Activated naive CD8-positive, alpha-beta T cell treated with anti-CD3 and anti-CD28 coated beads, Interleukin-2, amount 50 U/mL, for 24 hours (primary cell): ENCODE data around the gene TRIM58.

ENCODE experiments used
- ATAC-seq: fragments of 150-1000 bp; cut with Tn5 transposase; one replicate; pipeline ENCODE4 v1.10.0; 2021
- DNase-seq: peaks from one replicate; pipeline ENCODE4 v3.0.0; 2021
- H3K27ac Mint-ChIP-seq: one replicate; pipeline ENCODE4 v1.8.0; 2021; ENCODE audit warnings: mild to moderate bottlenecking, mixed read lengths
- H3K27me3 Mint-ChIP-seq: one replicate; pipeline ENCODE4 v1.8.0; 2021; ENCODE audit warnings: mixed read lengths
- H3K36me3 Mint-ChIP-seq: one replicate; pipeline ENCODE4 v1.8.0; 2021; ENCODE audit warnings: low read depth, mixed read lengths
- H3K4me1 Mint-ChIP-seq: one replicate; pipeline ENCODE4 v1.8.0; 2021; ENCODE audit warnings: mixed read lengths
- H3K4me3 Mint-ChIP-seq: one replicate; pipeline ENCODE4 v1.8.0; 2021; ENCODE audit warnings: mild to moderate bottlenecking, moderate library complexity, mixed read lengths
- H3K9me3 Mint-ChIP-seq: one replicate; pipeline ENCODE4 v1.8.0; 2021; ENCODE audit warnings: mixed read lengths

TRIM58 gene

GRCh38 chr1:247854899-247855545 is 2.0 kb upstream of the TRIM58 start:
- ATAC-seq (no peak), DNase-seq (no peak)
- Mint-ChIP-seq H3K9me3 (no peaks in the 10 kb centered on the region), H3K4me3 (no peak overlapping the region), H3K36me3 (no peaks in the 10 kb centered on the region), H3K4me1 (peaks cover 11% of the 10 kb centered on the region), H3K27ac (no peak overlapping the region), H3K27me3 (peaks cover 30% of the 10 kb centered on the region)

- no peak overlapping the region for H3K27ac Mint-ChIP-seq
- ATAC-seq (no peak), DNase-seq (no peak)
- no peak overlapping the region for H3K4me3 Mint-ChIP-seq
- H3K4me1 Mint-ChIP-seq: peaks cover 11% of the 10 kb centered on the region
- no peaks in the 10 kb centered on the region for H3K36me3 Mint-ChIP-seq
- H3K9me3 Mint-ChIP-seq: no peaks in the 10 kb centered on the region
- H3K27me3 Mint-ChIP-seq: peaks cover 32% of the 10 kb centered on the region
Observed at GRCh38 chr1:247855911-247856310, 1.1 kb upstream of the TRIM58 start.

GRCh38 chr1:247857985-247858619 is 1.1 kb downstream of the TRIM58 start:
- DNase-seq (no peak), ATAC-seq (no peak)
- peaks cover 31% of the 10 kb centered on the region for H3K27me3 Mint-ChIP-seq
- no peaks in the 10 kb centered on the region for H3K9me3 Mint-ChIP-seq
- H3K36me3 Mint-ChIP-seq: no peaks in the 10 kb centered on the region
- H3K27ac Mint-ChIP-seq: no peak overlapping the region
- H3K4me3 Mint-ChIP-seq: peak overlapping the region; percentile 76
- peaks cover 11% of the 10 kb centered on the region for H3K4me1 Mint-ChIP-seq

GRCh38 chr1:247862756-247863155 is 5.8 kb downstream of the TRIM58 start:
- Mint-ChIP-seq H3K9me3 (no peaks in the 10 kb centered on the region), H3K27me3 (peaks cover 16% of the 10 kb centered on the region), H3K4me3 (no peak overlapping the region), H3K4me1 (peaks cover 6% of the 10 kb centered on the region), H3K36me3 (no peaks in the 10 kb centered on the region), H3K27ac (no peak overlapping the region)
- DNase-seq: no peak
- ATAC-seq: no peak

- H3K27ac Mint-ChIP-seq: no peak overlapping the region
- no peak for ATAC-seq
- peaks cover 4% of the 10 kb centered on the region for H3K9me3 Mint-ChIP-seq
- no peaks in the 10 kb centered on the region for H3K4me1 Mint-ChIP-seq
- no peaks in the 10 kb centered on the region for H3K36me3 Mint-ChIP-seq
- H3K27me3 Mint-ChIP-seq: peaks cover 5% of the 10 kb centered on the region
- no peak for DNase-seq
- no peak overlapping the region for H3K4me3 Mint-ChIP-seq
Observed at GRCh38 chr1:247864644-247865043, 7.7 kb downstream of the TRIM58 start.

- Mint-ChIP-seq H3K4me1 (no peaks in the 10 kb centered on the region), H3K9me3 (peaks cover 7% of the 10 kb centered on the region)
- ATAC-seq: no peak
Observed at GRCh38 chr1:247865416-247865815, 8.4 kb downstream of the TRIM58 start.

GRCh38 chr1:247883346-247883745 is 26.4 kb downstream of the TRIM58 start:
- Mint-ChIP-seq H3K27ac (no peak overlapping the region), H3K27me3 (no peaks in the 10 kb centered on the region), H3K36me3 (no peaks in the 10 kb centered on the region), H3K9me3 (peaks cover 5% of the 10 kb centered on the region), H3K4me1 (no peaks in the 10 kb centered on the region), H3K4me3 (no peak overlapping the region)
- DNase-seq: no peak
- ATAC-seq: no peak

More at GRCh38 chr1:247865416-247865815, 8.4 kb downstream of the TRIM58 start:
- Mint-ChIP-seq H3K27me3 (peaks cover 5% of the 10 kb centered on the region), H3K4me3 (no peak overlapping the region), H3K27ac (no peak overlapping the region), H3K36me3 (no peaks in the 10 kb centered on the region)
- no peak for DNase-seq

- Mint-ChIP-seq H3K27me3 (no peaks in the 10 kb centered on the region), H3K4me3 (no peak overlapping the region), H3K27ac (no peak overlapping the region), H3K9me3 (no peaks in the 10 kb centered on the region), H3K4me1 (no peaks in the 10 kb centered on the region), H3K36me3 (no peaks in the 10 kb centered on the region)
- ATAC-seq (peak; percentile 33), DNase-seq (no peak)
Observed at GRCh38 chr1:247884797-247885413, 27.9 kb downstream of the TRIM58 start.

GRCh38 chr1:247895163-247895637 is 38.2 kb downstream of the TRIM58 start, which contains the start of gene OR2W3:
Gene OR2W3 (plus strand): TSS chr1:247895587. CDS start chr1:247895587, 0 bp downstream.
- no peak for DNase-seq
- H3K4me1 Mint-ChIP-seq: no peaks in the 10 kb centered on the region
- H3K9me3 Mint-ChIP-seq: no peaks in the 10 kb centered on the region
- H3K27me3 Mint-ChIP-seq: no peaks in the 10 kb centered on the region
- H3K36me3 Mint-ChIP-seq: no peaks in the 10 kb centered on the region
- no peak within 1 kb of the TSS for H3K27ac Mint-ChIP-seq
- no peak within 1 kb of the TSS for H3K4me3 Mint-ChIP-seq
- no peak for ATAC-seq

GRCh38 chr1:247895976-247896375 is 39.0 kb downstream of the TRIM58 start:
- no peaks in the 10 kb centered on the region for H3K27me3 Mint-ChIP-seq
- no peak for ATAC-seq
- no peaks in the 10 kb centered on the region for H3K36me3 Mint-ChIP-seq
- no peaks in the 10 kb centered on the region for H3K4me1 Mint-ChIP-seq
- no peak overlapping the region for H3K27ac Mint-ChIP-seq
- H3K9me3 Mint-ChIP-seq: no peaks in the 10 kb centered on the region
- DNase-seq: no peak
- H3K4me3 Mint-ChIP-seq: no peak overlapping the region

- H3K27ac Mint-ChIP-seq: no peak overlapping the region
- no peak for ATAC-seq
- H3K27me3 Mint-ChIP-seq: peaks cover 2% of the 10 kb centered on the region
- no peak for DNase-seq
- H3K4me1 Mint-ChIP-seq: peaks cover 19% of the 10 kb centered on the region
- no peak overlapping the region for H3K4me3 Mint-ChIP-seq
- peaks cover 12% of the 10 kb centered on the region for H3K9me3 Mint-ChIP-seq
- no peaks in the 10 kb centered on the region for H3K36me3 Mint-ChIP-seq
Observed at GRCh38 chr1:247904122-247904521, 47.1 kb downstream of the TRIM58 start.

- Mint-ChIP-seq H3K27me3 (peaks cover 2% of the 10 kb centered on the region), H3K9me3 (peaks cover 12% of the 10 kb centered on the region), H3K4me1 (peaks cover 19% of the 10 kb centered on the region), H3K4me3 (no peak overlapping the region), H3K27ac (no peak overlapping the region), H3K36me3 (no peaks in the 10 kb centered on the region)
- DNase-seq (no peak), ATAC-seq (no peak)
Observed at GRCh38 chr1:247905181-247905580, 48.2 kb downstream of the TRIM58 start.

- peaks cover 19% of the 10 kb centered on the region for H3K4me1 Mint-ChIP-seq
- H3K36me3 Mint-ChIP-seq: no peaks in the 10 kb centered on the region
- peak overlapping the region; percentile 46 for H3K27ac Mint-ChIP-seq
- ATAC-seq: peak; percentile 44
- H3K9me3 Mint-ChIP-seq: peaks cover 12% of the 10 kb centered on the region
- peak overlapping the region; percentile 66 for H3K4me3 Mint-ChIP-seq
- peaks cover 2% of the 10 kb centered on the region for H3K27me3 Mint-ChIP-seq
- DNase-seq: no peak
Observed at GRCh38 chr1:247905910-247906503, 49.0 kb downstream of the TRIM58 start.

GRCh38 chr1:247906504-247907047 is 49.6 kb downstream of the TRIM58 start:
- H3K27me3 Mint-ChIP-seq: peaks cover 2% of the 10 kb centered on the region
- ATAC-seq (peak; percentile 92), DNase-seq (no peak)

More at GRCh38 chr1:247906504-247907047, 49.6 kb downstream of the TRIM58 start:
- peak overlapping the region; percentile 46 for H3K27ac Mint-ChIP-seq
- H3K9me3 Mint-ChIP-seq: peaks cover 12% of the 10 kb centered on the region
- peak overlapping the region; percentile 66 for H3K4me3 Mint-ChIP-seq
- peaks cover 19% of the 10 kb centered on the region for H3K4me1 Mint-ChIP-seq
- H3K36me3 Mint-ChIP-seq: no peaks in the 10 kb centered on the region
